SK-N-MC (cell line): ENCODE measurements around the gene TBL1X.

Experiments
- DNase-seq: peaks from one replicate; pipeline ENCODE4 v3.0.0-alpha.2; 2011; ENCODE audit warnings: low read depth, low spot score
- H3K27ac ChIP-seq: fragments of 200-600 bp; sonication (generic); 2 replicates; pipeline ENCODE4 v1.5.1; 2016; ENCODE audit warnings: mixed run types
- H3K36me3 ChIP-seq: fragments of 200-600 bp; sonication (generic); 2 replicates; pipeline ENCODE4 v1.6.1; 2017; ENCODE audit warnings: antibody characterized with exemption, low read length, mixed read lengths; ENCODE audit not compliant: insufficient read depth
- H3K4me3 ChIP-seq: fragments of 200-600 bp; sonication (generic); 2 replicates; pipeline ENCODE4 v1.5.1; 2016
- H3K9ac ChIP-seq: fragments of 200-600 bp; sonication (generic); 2 replicates; pipeline ENCODE4 v1.8.0; 2017; ENCODE audit warnings: mixed run types, mixed read lengths; ENCODE audit not compliant: insufficient read length
- H3K9me3 ChIP-seq: fragments of 200-600 bp; sonication (generic); 2 replicates; pipeline ENCODE4 v1.6.1; 2017; ENCODE audit warnings: low read depth, mild to moderate bottlenecking, antibody characterized with exemption, low read length, moderate library complexity, mixed read lengths
- EZH2 ChIP-seq: fragments of 200-600 bp; sonication (generic); IDR thresholded peaks from one replicate; pipeline ENCODE4 v1.6.1; 2017; ENCODE audit warnings: antibody characterized with exemption
- FOXP2 ChIP-seq: optimal IDR thresholded peaks from 2 replicates; pipeline ENCODE3; 2011; ENCODE audit warnings: mild to moderate bottlenecking, moderate library complexity; ENCODE audit not compliant: insufficient read depth; ENCODE audit errors: extremely low read length, control extremely low read depth
- POLR2AphosphoS5 ChIP-seq: IDR thresholded peaks from 2 replicates; pipeline ENCODE4 v1.6.1; 2012; ENCODE audit warnings: mild to moderate bottlenecking, low read depth, low read length, borderline replicate concordance

The TBL1X gene

GRCh38 chrX:9598344-9598743 is 133.5 kb downstream of the TBL1X start:
- H3K9ac ChIP-seq, result no peak overlapping the region
- no peaks in the 10 kb centered on the region for H3K9me3 ChIP-seq
- DNase-seq, result no peak
- H3K27ac ChIP-seq, result no peak overlapping the region
- TF ChIP-seq EZH2 (no peak), FOXP2 (no peak), POLR2AphosphoS5 (no peak)
- H3K4me3 ChIP-seq, result no peak overlapping the region
- H3K36me3 ChIP-seq, result no peaks in the 10 kb centered on the region

DNA sequence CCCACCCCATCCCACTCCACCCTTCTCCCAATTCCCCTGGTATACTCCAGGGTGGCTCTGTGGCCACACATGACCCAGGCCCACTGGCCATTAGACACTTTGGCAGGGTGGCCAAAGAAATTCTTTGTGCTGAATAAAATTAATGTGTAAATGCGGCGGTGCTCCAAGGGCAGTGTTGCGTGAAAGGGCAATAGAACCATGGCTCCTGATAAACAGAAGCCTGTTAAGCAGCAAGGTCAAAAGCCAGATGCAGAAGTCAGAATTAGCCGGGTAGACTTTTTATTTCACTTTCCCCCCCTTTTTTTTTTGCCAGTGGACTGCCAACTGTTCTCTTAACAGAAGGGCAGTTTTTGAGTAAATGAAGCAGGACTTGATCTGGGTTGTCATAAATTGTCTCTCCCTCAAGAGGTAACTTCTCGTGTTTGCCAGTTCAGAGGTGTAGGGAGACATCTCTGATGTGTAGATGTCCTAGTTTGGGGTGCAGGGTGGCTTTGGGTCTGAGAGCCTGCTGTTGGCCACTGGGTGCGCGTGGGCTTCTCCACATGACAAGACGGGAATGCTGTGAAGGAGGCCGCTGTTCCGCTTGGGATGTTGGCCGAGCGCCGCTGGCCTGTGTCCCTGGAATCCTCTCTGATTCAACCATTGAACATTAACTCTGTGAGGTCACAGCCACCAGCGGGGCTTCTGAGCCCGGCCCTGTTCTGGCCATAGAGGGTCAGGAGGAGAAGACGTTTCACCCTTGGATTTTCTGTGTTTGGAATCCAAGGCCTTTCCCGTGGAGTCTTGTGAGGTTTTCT is 139.5 kb downstream of the TBL1X start:
- Histone ChIP-seq H3K27ac (no peak overlapping the region), H3K9ac (no peak overlapping the region), H3K4me3 (no peak overlapping the region), H3K9me3 (no peaks in the 10 kb centered on the region), H3K36me3 (no peaks in the 10 kb centered on the region)
- DNase-seq, result no peak
- no peak for TF ChIP-seq FOXP2
- no peak for TF ChIP-seq POLR2AphosphoS5
- no peak for TF ChIP-seq EZH2

DNA sequence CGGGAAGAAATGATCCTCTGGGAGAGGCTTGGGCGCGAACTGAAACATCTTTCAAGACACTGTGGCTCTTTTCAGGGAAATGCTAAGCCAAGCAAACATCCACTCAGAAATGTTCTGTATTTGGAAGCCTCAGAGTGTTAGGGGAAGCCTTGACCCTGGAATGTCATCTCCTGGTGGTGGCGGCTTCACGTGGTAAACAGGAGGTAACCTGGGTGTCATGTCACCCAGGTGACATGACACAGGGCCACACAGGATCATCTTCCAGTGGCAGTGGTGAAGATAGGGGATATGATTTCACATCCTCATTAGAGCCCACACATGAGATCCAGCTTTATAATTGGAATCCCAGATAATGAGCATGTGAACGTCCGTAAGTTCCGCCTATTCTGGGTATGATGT is 140.0 kb downstream of the TBL1X start:
- no peak overlapping the region for H3K27ac ChIP-seq
- no peak overlapping the region for H3K9ac ChIP-seq
- H3K9me3 ChIP-seq, result no peaks in the 10 kb centered on the region
- no peak overlapping the region for H3K4me3 ChIP-seq
- no peaks in the 10 kb centered on the region for H3K36me3 ChIP-seq
- DNase-seq, result no peak
- TF ChIP-seq EZH2 (no peak), POLR2AphosphoS5 (no peak), FOXP2 (no peak)

DNA sequence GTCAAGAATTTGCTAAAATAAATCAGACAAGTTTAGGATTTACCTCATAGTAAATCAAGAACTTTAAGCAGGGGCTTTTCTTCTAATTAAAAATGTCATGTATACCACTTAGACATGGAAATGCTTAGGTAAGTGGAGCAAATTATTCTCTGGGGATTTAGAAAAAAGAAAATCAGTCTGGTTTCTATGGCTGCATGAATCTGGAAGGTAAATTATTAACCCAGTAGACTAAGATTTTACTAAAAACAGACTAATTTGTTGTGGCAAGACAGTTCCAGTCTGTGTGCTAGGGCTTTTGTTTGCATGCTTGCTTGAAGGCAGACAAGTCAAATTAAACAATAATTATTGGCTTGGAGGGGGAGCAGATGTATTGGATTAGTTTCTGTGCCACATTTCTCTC is 140.6 kb downstream of the TBL1X start:
- TF ChIP-seq POLR2AphosphoS5 (no peak), EZH2 (no peak), FOXP2 (no peak)
- Histone ChIP-seq H3K9me3 (no peaks in the 10 kb centered on the region), H3K4me3 (no peak overlapping the region), H3K27ac (no peak overlapping the region), H3K36me3 (no peaks in the 10 kb centered on the region), H3K9ac (no peak overlapping the region)
- DNase-seq, result no peak

GRCh38 chrX:9606971-9607370 is 142.1 kb downstream of the TBL1X start:
- TF ChIP-seq POLR2AphosphoS5 (no peak), FOXP2 (no peak), EZH2 (no peak)
- no peak for DNase-seq
- Histone ChIP-seq H3K9ac (no peak overlapping the region), H3K9me3 (no peaks in the 10 kb centered on the region), H3K27ac (no peak overlapping the region), H3K36me3 (no peaks in the 10 kb centered on the region), H3K4me3 (no peak overlapping the region)

DNA sequence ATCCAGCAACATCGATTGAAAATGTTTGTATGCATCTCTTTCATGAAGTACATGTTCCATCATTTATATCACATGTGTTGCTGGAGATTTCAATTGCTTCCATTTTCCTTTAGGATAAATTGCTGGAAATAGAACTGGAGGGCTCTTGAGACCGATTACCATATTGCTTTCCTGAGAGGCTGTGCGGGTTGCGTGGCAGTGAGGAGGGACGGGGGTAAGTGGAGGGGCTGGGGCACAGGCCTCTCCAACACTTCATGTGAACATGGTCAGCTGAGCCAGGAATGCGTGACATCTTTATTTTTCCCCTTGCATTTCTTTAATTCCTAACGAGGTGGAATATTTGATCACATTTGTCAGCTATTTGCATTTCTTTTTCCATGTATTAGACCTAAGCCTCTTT is 144.6 kb downstream of the TBL1X start:
- Histone ChIP-seq H3K4me3 (no peak overlapping the region), H3K36me3 (no peaks in the 10 kb centered on the region), H3K27ac (no peak overlapping the region), H3K9me3 (no peaks in the 10 kb centered on the region), H3K9ac (no peak overlapping the region)
- TF ChIP-seq POLR2AphosphoS5 (no peak), EZH2 (no peak), FOXP2 (no peak)
- DNase-seq, result no peak

GRCh38 chrX:9609987-9610386 is 145.1 kb downstream of the TBL1X start:
- no peak overlapping the region for H3K27ac ChIP-seq
- TF ChIP-seq EZH2 (no peak), FOXP2 (no peak), POLR2AphosphoS5 (no peak)
- H3K9me3 ChIP-seq, result no peaks in the 10 kb centered on the region
- no peak overlapping the region for H3K4me3 ChIP-seq
- H3K9ac ChIP-seq, result no peak overlapping the region
- no peak for DNase-seq
- H3K36me3 ChIP-seq, result no peaks in the 10 kb centered on the region

- no peaks in the 10 kb centered on the region for H3K36me3 ChIP-seq
- H3K9ac ChIP-seq, result no peak overlapping the region
- H3K4me3 ChIP-seq, result no peak overlapping the region
- no peak overlapping the region for H3K27ac ChIP-seq
- TF ChIP-seq POLR2AphosphoS5, result no peak
- TF ChIP-seq FOXP2, result no peak
- TF ChIP-seq EZH2, result no peak
- H3K9me3 ChIP-seq, result no peaks in the 10 kb centered on the region
- no peak for DNase-seq
Observed at GRCh38 chrX:9610771-9611392, 146.0 kb downstream of the TBL1X start.

DNA sequence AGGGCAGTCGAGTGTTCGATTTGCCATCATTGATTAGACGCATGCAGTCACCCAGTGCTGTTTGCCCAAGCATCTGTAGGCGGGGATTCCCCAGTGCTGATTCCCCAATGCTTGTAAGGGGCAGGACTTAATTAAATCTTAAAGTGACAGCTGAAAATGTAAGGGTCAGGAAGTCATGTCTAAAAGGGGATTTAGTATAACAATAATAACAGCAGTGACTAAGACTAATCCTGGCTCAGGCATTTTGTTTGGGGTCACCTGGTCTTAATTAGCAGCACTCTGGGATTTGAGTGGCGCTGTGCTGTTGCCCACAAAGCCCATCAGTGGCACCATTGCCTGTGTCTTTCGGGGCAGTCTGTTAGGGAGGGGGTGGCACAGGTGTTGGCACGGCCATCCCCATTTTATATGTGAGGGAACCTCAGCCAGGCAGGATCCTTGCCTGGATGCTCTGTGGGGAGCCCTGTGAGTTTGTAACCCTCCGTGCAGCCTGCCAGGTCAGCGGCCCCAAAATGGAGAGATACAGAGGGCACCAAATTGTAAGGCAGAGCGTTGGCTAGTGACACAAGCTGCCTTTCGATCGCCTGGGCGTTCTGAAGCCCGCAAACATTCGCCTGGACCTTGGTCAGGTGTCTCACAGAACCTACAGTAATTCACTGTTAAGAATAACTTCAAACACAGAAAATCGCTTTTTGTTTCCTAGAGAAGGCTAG is 146.7 kb downstream of the TBL1X start:
- no peak for TF ChIP-seq EZH2
- TF ChIP-seq POLR2AphosphoS5, result no peak
- no peak for TF ChIP-seq FOXP2
- Histone ChIP-seq H3K27ac (no peak overlapping the region), H3K4me3 (no peak overlapping the region), H3K9ac (no peak overlapping the region), H3K36me3 (no peaks in the 10 kb centered on the region), H3K9me3 (no peaks in the 10 kb centered on the region)
- DNase-seq, result no peak
